B cell (primary cell): ENCODE results near the gene PGLYRP3. TPM values are rescaled to one million over a fixed set of nuclear protein-coding genes. Genes with fewer than 3 reads are reported as not detected.

ENCODE experiments used
- ATAC-seq: fragments of 200-7000 bp; cut with Tn5 transposase; one replicate; pipeline ENCODE4 v1.10.0; 2021; ENCODE audit warnings: low read depth, mild to moderate bottlenecking, moderate number of reproducible peaks, moderate library complexity
- CTCF ChIA-PET: fragments of 350-600 bp; sonication (Branson Sonifier 250); formaldehyde crosslinking; loops from one replicate; lab custom pipeline; 2021; ENCODE audit warnings: antibody characterized with exemption, inconsistent platforms; lab: Charles Lee
- POLR2A ChIA-PET: fragments of 350-600 bp; sonication (Branson Sonifier 250); formaldehyde crosslinking; loops from one replicate; lab custom pipeline; 2021; ENCODE audit warnings: antibody characterized with exemption; lab: Charles Lee
- DNase-seq: peaks from one replicate; pipeline ENCODE4 v3.0.0; 2013
- H2AFZ ChIP-seq: 2 replicates; pipeline ENCODE4 v1.6.1; 2012; ENCODE audit warnings: mild to moderate bottlenecking, low read depth, low read length; ENCODE audit not compliant: insufficient read depth, poor library complexity, severe bottlenecking
- H3K27ac ChIP-seq, 2 donors: 1 replicate in 1 of 2; 2 replicates in 1 of 2; pipeline ENCODE4 v1.5.1; 2012 to 2013; ENCODE audit warnings: low read length in 2 of 2, mild to moderate bottlenecking in 2 of 2, moderate library complexity in 1 of 2
- H3K27me3 ChIP-seq, 4 experiments: fragments of 200-600 bp in 1 of 4; sonication (generic) in 1 of 4; replicated peaks in 1 of 4; 1 replicate in 2 of 4; 2 replicates in 2 of 4; pipeline versions ENCODE4 v1.6.1 to v1.7.0; 2013 to 2016; ENCODE audit warnings: low read length in 3 of 4, mild to moderate bottlenecking in 2 of 4, mixed read lengths in 1 of 4, moderate library complexity in 1 of 4; ENCODE audit not compliant: insufficient read depth in 4 of 4, control insufficient read depth in 3 of 4; ENCODE audit errors: control extremely low read depth in 1 of 4
- H3K36me3 ChIP-seq, 2 experiments: replicated peaks in 1 of 2; 1 replicate in 1 of 2; 2 replicates in 1 of 2; pipeline versions ENCODE4 v1.6.1 to v1.7.1; 2013; ENCODE audit warnings: low read length in 1 of 2; ENCODE audit not compliant: insufficient read depth in 2 of 2, control insufficient read depth in 1 of 2; ENCODE audit errors: control extremely low read depth in 1 of 2, extremely low read depth in 1 of 2
- H3K4me1 ChIP-seq, 2 donors: fragments of 200-600 bp in 1 of 2; sonication (generic) in 1 of 2; 1 replicate in 1 of 2; 2 replicates in 1 of 2; pipeline versions ENCODE4 v1.5.1 to v1.6.1; 2013 to 2017; ENCODE audit warnings: low read length in 2 of 2; ENCODE audit not compliant: control insufficient read depth in 2 of 2, insufficient read depth in 2 of 2
- H3K4me2 ChIP-seq: replicated peaks from 2 replicates; pipeline ENCODE3; 2012; ENCODE audit warnings: mild to moderate bottlenecking, low read depth, low read length; ENCODE audit not compliant: poor library complexity, severe bottlenecking
- H3K4me3 ChIP-seq, 5 experiments: fragments of 200-600 bp in 1 of 5; sonication (generic) in 1 of 5; 1 replicate in 3 of 5; 2 replicates in 2 of 5; pipeline versions ENCODE4 v1.5.1 to v1.7.0; 2011 to 2016; ENCODE audit warnings: low read length in 4 of 5, mild to moderate bottlenecking in 4 of 5, low read depth in 2 of 5, control low read depth in 1 of 5, moderate library complexity in 1 of 5; ENCODE audit not compliant: insufficient read depth in 1 of 5; ENCODE audit errors: control extremely low read depth in 1 of 5, extremely low read depth in 1 of 5
- H3K79me2 ChIP-seq: fragments of 200-600 bp; sonication (generic); one replicate; pipeline ENCODE4 v1.6.0; 2016; ENCODE audit warnings: low read length; ENCODE audit not compliant: control insufficient read depth, insufficient read depth
- H3K9ac ChIP-seq: fragments of 200-600 bp; sonication (generic); 2 replicates; pipeline ENCODE4 v1.6.1; 2017; ENCODE audit warnings: mild to moderate bottlenecking, low read length, moderate library complexity
- H3K9me3 ChIP-seq, 3 donors: one replicate each; pipeline versions ENCODE4 v1.6.1 to v1.7.1; 2013; ENCODE audit warnings: low read length in 2 of 3; ENCODE audit not compliant: control insufficient read depth in 2 of 3, insufficient read depth in 1 of 3; ENCODE audit errors: control extremely low read depth in 1 of 3
- H4K20me1 ChIP-seq: 2 replicates; pipeline ENCODE4 v1.6.0; 2012; ENCODE audit warnings: mild to moderate bottlenecking, low read length; ENCODE audit not compliant: insufficient read depth, control insufficient read depth, poor library complexity, severe bottlenecking
- H3K27ac Mint-ChIP-seq: one replicate; pipeline ENCODE4 v1.8.0; 2021; ENCODE audit warnings: mixed read lengths
- H3K27me3 Mint-ChIP-seq: one replicate; pipeline ENCODE4 v1.8.0; 2021; ENCODE audit warnings: mixed read lengths
- H3K4me1 Mint-ChIP-seq: one replicate; pipeline ENCODE4 v1.8.0; 2021; ENCODE audit warnings: mixed read lengths
- H3K4me3 Mint-ChIP-seq: one replicate; pipeline ENCODE4 v1.8.0; 2021; ENCODE audit warnings: mixed read lengths
- H3K9me3 Mint-ChIP-seq: one replicate; pipeline ENCODE4 v1.8.0; 2022; ENCODE audit warnings: mixed read lengths; ENCODE audit not compliant: insufficient read depth
- CTCF ChIP-seq: fragments of 200-600 bp; IDR thresholded peaks from one replicate; pipeline ENCODE4 v1.8.0; 2022; ENCODE audit warnings: antibody characterized with exemption, mild to moderate bottlenecking
- EZH2 ChIP-seq: IDR thresholded peaks from 2 replicates; pipeline ENCODE4 v1.6.1; 2012; ENCODE audit warnings: borderline replicate concordance, low read depth, mild to moderate bottlenecking, moderate library complexity, low read length; ENCODE audit not compliant: insufficient read depth, poor library complexity, severe bottlenecking
- WGBS: methylation state at CpG from one replicate; pipeline ENCODE4 v1.1.5; 2013; ENCODE audit warnings: missing lambda C conversion rate; ENCODE audit not compliant: insufficient coverage; 5-methylcytosine and 5-hydroxymethylcytosine counted together
- intact Hi-C: fragments of 100-400 bp; cut with micrococcal nuclease; formaldehyde crosslinking; loops from one replicate; pipeline ENCODE4 v1.10.0; 2022
- polyA plus RNA-seq: library from polyadenylated mRNA; depleted of rRNA; stranded (reverse); fragments of >200 nt; gene quantifications from 2 replicates; pipeline ENCODE4 v1.2.3, GENCODE V29; 2012
- total RNA-seq, 2 donors: library from RNA; stranded (reverse); fragments of 120-200 nt in 1 of 2; gene quantifications; 1 replicate in 1 of 2; 2 replicates in 1 of 2; pipeline versions ENCODE4 v1.2.3 to v1.2.4, GENCODE V29; 2013 to 2022

The PGLYRP3 gene
- total and polyA plus RNA-seq, 2 donors (not counting 1 experiment from before 2014, with no cell fraction given) = not detected

GRCh38 chr1:153362187-153362775 lies 49.5 kb upstream of the PGLYRP3 start:
- H3K27me3 ChIP-seq = peaks cover 0 to 15% (median 0%) of the 10 kb centered on the region in 4 experiments
- H3K27ac ChIP-seq = no peak overlapping the region
- DNase-seq (no peak), ATAC-seq (no peak)
- no peaks in the 10 kb centered on the region for H4K20me1 ChIP-seq
- Mint-ChIP-seq H3K4me1 (peaks cover 10% of the 10 kb centered on the region), H3K4me3 (no peak overlapping the region), H3K27me3 (peaks cover 59% of the 10 kb centered on the region), H3K27ac (no peak overlapping the region), H3K9me3 (no peaks in the 10 kb centered on the region)
- H3K4me2 ChIP-seq = no peak overlapping the region
- H3K9me3 ChIP-seq = no peaks in the 10 kb centered on the region
- H2AFZ ChIP-seq = no peak overlapping the region
- no peaks in the 10 kb centered on the region for H3K79me2 ChIP-seq
- no peak overlapping the region for H3K4me3 ChIP-seq
- ChIA-PET POLR2A (no interaction called here), CTCF (interaction anchor here (1.3 to 1.5 kb wide), 2 partner anchors 10 to 133 kb away, joined by 3 to 7 read pairs; no protein-coding TSS in a partner anchor)
- peaks cover 9 to 10% of the 10 kb centered on the region in 2 donors for H3K4me1 ChIP-seq
- TF ChIP-seq CTCF (no peak), EZH2 (no peak)
- intact Hi-C loops = no loop called here
- no peaks in the 10 kb centered on the region for H3K36me3 ChIP-seq
- WGBS = 86% methylated on average over 3 of the region's 3 CpGs
- no peak overlapping the region for H3K9ac ChIP-seq

DNA sequence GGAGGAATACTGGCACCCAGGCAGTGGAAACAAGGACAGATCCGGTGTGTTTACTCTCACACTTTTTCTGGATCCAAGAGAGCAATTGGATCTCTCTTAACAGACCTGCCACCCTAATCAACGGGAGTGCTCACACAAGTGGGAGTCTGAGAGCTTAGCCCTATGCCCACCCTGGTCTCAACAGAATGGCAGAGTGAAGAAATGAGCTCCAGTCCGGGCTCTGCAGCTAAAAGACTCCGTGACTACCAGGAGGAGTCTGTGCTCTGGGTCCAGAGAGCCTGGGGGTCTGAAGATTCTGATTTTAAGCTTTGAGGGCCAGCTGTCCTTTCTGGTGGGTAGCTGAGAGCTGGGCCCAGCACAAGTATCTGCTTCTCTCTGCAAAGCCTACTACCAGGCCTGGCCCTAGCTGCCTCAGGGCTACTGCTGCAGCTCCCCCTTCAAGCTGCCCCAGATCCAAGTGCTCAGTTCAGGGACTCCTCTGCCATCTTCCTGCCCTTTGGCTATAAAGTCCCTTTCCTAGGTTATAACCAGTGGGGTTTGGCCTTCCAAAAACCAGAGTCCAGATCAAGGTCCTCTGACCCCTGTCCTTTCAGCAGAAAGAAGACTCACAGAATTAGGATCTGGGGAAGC lies 48.8 kb upstream of the PGLYRP3 start:
- H3K27ac Mint-ChIP-seq = no peak overlapping the region
- WGBS = 82% methylated on average over 4 of the region's 4 CpGs
- Histone ChIP-seq H3K27me3 (peaks cover 0 to 15% (median 0%) of the 10 kb centered on the region in 4 experiments), H2AFZ (no peak overlapping the region), H3K36me3 (no peaks in the 10 kb centered on the region), H3K4me2 (no peak overlapping the region), H3K4me3 (no peak overlapping the region), H3K9me3 (no peaks in the 10 kb centered on the region), H3K79me2 (no peaks in the 10 kb centered on the region), H3K4me1 (peaks cover 10 to 12% of the 10 kb centered on the region in 2 donors), H3K27ac (no peak overlapping the region), H3K9ac (no peak overlapping the region), H4K20me1 (no peaks in the 10 kb centered on the region)
- peaks cover 60% of the 10 kb centered on the region for H3K27me3 Mint-ChIP-seq
- no peaks in the 10 kb centered on the region for H3K9me3 Mint-ChIP-seq
- peaks cover 16% of the 10 kb centered on the region for H3K4me1 Mint-ChIP-seq
- ChIA-PET CTCF (interaction anchor here (1.3 kb wide), 1 partner anchor 9 kb away, joined by 7 read pairs; no protein-coding TSS in a partner anchor), POLR2A (no interaction called here)
- ATAC-seq (no peak), DNase-seq (no peak)
- no peak overlapping the region for H3K4me3 Mint-ChIP-seq
- TF ChIP-seq CTCF (no peak), EZH2 (no peak)
- intact Hi-C loops = no loop called here
